SHP77 (cell line): ENCODE measurements around the gene AHNAK2.

Experiments
- DNase-seq, 2 experiments: peaks; one replicate each; lab custom pipeline; 2025; lab: John Stamatoyannopoulos, UW

The AHNAK2 gene

GRCh38 chr14:104939666-104940410 is 38.3 kb downstream of the AHNAK2 start:
- DNase-seq, result no peak

GRCh38 chr14:104938960-104939359 is 39.2 kb downstream of the AHNAK2 start:
- DNase-seq, result no peak

DNA sequence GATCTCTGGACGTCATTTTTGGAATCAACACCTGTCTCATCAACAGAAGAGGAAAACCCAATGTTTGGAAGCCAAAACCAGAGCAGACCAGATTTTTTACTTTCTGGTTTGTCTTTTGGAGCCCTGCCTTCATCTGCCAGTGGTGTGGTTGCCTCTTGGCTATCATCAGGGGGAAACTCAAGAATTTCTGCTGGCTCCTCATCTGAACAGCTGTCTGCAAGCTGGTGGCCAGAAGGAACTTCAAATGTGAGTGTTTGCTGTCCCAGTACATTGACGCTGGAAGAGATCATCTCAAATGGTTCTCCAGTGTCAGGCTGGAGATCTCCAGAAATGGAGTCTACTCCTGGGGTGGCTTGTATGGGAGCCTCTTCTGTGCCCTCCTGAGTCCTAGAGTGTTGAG is 39.7 kb downstream of the AHNAK2 start:
- DNase-seq, result no peak

- DNase-seq, result no peak
Measured at GRCh38 chr14:104937694-104938365, 40.3 kb downstream of the AHNAK2 start.

DNA sequence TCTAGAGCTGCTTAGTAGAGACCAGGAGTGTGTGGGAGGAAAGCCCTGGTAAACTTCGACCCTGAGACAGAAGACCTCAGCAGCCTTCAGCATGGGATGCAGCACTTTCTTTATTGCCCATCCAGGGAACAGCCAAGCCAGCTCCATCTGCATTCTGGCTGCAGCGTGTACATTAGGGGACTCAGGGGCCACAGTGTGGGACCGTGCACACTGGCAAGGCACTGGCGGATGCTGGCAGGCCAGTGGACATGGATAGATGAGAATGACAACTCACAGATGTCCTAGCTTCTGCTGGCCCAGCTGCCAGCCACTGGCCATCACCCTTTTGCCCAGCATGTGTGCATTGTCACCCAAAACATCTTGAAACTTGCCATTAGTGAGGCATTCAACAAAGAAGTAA is 41.0 kb downstream of the AHNAK2 start:
- DNase-seq, result no peak

DNA sequence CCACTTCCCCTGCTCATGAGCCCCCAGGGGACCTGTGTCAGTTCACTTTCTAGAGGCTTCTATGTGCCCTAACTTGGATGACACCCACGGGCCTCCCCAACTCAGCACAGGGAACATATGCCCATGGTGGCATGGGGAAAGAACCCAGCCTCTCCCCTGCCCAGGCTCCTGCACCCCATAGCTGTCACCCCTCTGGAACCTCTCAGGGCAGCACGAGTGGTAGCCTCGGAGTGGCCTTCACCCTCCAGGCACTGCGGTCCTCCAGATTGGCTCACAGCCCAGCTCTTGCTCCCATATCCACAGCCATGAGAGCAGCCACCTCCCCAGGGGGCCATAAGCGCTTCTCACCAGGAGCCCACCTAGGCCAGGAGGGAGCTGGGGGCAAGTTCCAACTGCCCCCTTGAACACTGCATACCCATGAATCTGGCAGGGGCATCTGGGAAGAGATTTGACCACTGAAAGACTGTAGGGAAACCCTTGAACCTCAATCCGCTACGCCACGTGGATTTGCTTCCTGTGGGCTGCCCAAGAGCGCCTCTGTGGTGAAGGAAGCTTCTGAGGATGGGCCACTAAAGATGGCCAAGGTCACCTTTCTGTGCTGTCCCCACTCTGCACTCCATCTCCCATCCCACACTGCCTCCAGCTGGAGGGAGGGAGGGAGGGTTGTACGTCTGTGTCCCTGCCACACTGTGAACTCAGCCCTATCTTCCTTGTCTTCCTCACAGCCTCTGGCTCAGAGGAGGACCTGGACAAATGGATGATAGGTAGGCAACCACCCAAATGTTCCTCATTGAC is 41.6 kb downstream of the AHNAK2 start:
- DNase-seq, result no peak

DNA sequence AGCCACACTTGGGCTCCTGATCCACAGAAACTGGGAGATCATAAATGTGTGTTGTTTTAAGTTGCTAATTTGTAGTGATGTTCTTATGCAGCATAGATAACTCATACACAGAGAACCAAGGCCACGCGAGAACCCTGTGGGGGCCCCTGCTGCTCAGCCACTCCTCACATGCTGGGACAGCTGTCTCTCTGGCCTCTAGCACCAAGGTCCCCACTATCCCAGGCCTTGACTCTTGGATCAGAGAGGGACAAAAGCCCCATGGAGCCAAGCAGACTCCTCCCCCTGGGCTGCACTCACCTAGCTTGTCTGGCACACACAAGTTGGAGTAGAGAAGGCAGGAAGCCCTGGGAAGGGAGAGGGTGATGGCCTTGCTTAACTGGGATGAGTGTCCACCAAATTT is 42.2 kb downstream of the AHNAK2 start:
- no peak for DNase-seq

- no peak for DNase-seq
Measured at GRCh38 chr14:104935026-104935650, 43.0 kb downstream of the AHNAK2 start.

DNA sequence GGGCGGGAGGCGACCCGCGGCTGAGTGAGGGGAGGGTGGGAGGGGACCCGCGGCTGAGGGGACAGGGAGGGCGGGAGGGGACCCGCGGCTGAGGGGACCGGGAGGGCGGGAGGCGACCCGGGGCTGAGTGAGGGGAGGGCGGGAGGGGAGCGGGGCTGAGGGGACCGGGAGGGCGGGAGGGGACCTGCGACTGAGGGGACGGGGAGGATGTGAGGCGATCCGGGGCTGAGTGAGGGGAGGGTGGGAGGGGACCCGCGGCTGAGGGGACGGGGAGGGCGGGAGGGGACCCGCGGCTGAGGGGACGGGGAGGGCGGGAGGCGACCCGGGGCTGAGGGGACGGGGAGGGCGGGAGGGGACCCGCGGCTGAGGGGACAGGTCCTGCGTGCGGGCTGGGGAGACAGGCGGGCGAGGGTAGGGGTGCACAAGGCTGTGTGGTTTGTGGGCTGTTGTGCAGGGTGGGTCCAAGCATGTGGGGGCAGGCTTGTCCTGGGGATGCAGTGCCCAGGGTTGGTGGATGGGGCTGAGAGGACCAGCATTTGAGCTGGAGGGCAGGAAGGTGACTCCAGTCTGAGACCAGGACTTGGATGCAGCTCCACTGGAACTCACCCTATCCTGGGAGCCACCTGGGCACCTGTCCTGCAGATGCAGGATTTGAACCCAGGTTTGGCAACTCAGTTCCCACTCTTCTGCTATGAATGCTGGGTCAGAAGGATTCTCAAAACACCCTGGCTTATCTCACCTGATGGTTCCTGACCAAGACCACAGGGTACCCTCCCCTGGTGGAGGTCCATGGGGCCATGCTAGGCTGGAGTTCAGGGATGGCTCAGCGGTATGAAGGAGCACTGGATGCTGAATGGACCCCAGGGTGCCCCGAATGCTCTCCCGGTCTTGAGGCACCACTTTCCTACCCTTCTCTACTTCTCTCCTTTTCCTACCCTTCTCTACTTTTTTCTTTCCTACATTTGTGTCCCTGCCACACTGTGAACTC is 44.1 kb downstream of the AHNAK2 start:
- no peak for DNase-seq

GRCh38 chr14:104932676-104933631 is 45.2 kb downstream of the AHNAK2 start:
- peak; percentile 48 to 57 for DNase-seq

GRCh38 chr14:104931771-104932675 is 46.2 kb downstream of the AHNAK2 start:
- no peak for DNase-seq

- DNase-seq, result no peak
Measured at GRCh38 chr14:104931304-104931770, 46.8 kb downstream of the AHNAK2 start.

DNA sequence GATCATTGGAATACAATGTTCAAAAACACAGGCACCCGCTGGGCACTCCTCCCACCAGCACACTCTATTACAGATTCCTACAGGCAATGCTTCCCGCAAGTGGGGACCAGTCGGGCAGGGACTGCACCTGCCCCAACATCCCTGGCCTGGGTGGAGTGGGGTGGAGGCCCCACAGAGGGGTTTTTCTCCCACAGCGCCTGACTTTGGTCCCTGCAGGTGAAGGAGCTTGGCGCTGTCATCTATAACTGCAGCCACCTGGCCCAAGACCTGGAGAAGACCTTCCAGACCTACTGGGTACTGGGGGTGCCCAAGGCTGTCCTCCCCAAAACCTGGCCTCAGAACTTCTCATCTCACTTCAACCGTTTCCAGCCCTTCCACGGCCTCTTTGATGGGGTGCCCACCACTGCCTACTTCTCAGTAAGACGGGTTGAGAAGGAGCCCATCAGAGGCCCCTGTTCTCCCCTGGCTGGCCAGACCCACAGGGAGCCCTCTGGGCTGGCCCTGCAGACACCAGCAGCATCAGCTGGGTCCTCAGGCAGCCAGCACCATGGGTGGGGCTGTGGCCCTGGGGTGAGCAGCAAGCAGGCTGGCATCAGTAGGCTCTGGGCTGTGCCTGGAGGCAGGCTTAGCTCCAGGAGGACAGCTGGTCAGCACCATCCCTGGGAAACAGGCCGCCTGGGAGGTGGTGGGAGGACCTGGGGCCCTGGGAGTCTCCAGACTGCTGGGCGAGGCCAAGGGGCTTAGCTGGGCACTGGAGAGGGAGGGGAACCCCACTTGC is 47.5 kb downstream of the AHNAK2 start:
- no peak for DNase-seq

GRCh38 chr14:104929268-104930230 is 48.6 kb downstream of the AHNAK2 start:
- DNase-seq, result no peak

GRCh38 chr14:104928391-104929133 is 49.6 kb downstream of the AHNAK2 start:
- DNase-seq, result no peak

- DNase-seq, result no peak
Measured at GRCh38 chr14:104927901-104928300, 50.3 kb downstream of the AHNAK2 start.
